Measurements from ENCODE around the gene NPAS1. TPM values are rescaled to one million over a fixed set of nuclear protein-coding genes. Genes with fewer than 3 reads are reported as not detected.

Gene NPAS1
- total and polyA plus RNA-seq, 2 of the 13 experiments (the other 11 are each of a cell fraction or from before 2014, with no cell fraction given): 0.35 to 2.9 TPM

DNA sequence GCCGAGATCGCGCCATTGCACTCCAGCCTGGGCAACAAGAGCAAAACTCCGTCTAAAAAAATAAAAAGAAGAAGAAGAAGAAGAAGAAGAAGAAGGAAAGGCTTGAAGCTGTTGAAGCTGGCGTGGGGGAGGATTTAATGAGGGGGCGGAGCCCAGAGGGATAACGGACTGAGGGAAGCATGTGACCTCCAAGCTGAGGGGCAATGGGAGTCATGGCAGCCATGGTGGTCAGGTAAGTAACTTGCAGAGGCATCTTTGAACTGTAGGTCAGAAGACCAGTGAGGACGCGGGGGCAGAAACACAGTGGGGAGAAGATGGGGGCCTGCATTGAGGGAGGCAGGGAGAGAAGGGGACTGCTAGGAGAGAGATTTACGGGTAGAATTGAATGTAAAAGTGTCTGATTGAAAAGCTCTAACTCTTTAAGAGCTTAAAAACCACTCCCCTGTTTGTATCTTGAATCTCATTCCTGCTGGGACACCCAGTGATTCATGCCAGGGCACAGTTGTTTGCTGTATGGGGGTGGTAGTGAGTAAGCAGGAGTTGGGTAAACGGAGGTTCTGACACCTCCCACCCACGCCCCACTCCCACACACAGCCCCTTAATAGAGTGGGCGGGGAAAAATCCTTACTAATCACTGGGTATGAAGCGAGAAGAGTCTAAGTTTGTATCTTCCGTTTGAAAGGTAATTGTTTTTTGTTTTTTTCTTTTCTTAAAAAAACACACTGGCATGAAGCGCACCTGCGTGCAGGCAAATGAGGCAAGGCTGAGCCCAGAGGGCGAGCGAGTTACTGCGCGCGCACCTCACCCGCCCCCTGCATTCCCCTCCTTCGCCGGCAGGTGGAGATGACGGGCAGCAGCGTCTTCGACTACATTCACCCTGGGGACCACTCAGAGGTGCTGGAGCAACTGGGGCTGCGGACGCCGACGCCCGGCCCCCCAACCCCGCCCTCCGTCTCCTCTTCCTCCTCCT, 15.8 kb downstream of the NPAS1 start (continued):
- TF ChIP-seq, protein P1, sequence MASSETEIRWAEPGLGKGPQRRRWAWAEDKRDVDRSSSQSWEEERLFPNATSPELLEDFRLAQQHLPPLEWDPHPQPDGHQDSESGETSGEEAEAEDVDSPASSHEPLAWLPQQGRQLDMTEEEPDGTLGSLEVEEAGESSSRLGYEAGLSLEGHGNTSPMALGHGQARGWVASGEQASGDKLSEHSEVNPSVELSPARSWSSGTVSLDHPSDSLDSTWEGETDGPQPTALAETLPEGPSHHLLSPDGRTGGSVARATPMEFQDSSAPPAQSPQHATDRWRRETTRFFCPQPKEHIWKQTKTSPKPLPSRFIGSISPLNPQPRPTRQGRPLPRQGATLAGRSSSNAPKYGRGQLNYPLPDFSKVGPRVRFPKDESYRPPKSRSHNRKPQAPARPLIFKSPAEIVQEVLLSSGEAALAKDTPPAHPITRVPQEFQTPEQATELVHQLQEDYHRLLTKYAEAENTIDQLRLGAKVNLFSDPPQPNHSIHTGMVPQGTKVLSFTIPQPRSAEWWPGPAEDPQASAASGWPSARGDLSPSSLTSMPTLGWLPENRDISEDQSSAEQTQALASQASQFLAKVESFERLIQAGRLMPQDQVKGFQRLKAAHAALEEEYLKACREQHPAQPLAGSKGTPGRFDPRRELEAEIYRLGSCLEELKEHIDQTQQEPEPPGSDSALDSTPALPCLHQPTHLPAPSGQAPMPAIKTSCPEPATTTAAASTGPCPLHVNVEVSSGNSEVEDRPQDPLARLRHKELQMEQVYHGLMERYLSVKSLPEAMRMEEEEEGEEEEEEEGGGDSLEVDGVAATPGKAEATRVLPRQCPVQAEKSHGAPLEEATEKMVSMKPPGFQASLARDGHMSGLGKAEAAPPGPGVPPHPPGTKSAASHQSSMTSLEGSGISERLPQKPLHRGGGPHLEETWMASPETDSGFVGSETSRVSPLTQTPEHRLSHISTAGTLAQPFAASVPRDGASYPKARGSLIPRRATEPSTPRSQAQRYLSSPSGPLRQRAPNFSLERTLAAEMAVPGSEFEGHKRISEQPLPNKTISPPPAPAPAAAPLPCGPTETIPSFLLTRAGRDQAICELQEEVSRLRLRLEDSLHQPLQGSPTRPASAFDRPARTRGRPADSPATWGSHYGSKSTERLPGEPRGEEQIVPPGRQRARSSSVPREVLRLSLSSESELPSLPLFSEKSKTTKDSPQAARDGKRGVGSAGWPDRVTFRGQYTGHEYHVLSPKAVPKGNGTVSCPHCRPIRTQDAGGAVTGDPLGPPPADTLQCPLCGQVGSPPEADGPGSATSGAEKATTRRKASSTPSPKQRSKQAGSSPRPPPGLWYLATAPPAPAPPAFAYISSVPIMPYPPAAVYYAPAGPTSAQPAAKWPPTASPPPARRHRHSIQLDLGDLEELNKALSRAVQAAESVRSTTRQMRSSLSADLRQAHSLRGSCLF (CRISPR knock-in tag; IDR thresholded peaks at IDR 0.05; ENCODE audit: borderline replicate concordance): no peak
- TF ChIP-seq, protein P2, sequence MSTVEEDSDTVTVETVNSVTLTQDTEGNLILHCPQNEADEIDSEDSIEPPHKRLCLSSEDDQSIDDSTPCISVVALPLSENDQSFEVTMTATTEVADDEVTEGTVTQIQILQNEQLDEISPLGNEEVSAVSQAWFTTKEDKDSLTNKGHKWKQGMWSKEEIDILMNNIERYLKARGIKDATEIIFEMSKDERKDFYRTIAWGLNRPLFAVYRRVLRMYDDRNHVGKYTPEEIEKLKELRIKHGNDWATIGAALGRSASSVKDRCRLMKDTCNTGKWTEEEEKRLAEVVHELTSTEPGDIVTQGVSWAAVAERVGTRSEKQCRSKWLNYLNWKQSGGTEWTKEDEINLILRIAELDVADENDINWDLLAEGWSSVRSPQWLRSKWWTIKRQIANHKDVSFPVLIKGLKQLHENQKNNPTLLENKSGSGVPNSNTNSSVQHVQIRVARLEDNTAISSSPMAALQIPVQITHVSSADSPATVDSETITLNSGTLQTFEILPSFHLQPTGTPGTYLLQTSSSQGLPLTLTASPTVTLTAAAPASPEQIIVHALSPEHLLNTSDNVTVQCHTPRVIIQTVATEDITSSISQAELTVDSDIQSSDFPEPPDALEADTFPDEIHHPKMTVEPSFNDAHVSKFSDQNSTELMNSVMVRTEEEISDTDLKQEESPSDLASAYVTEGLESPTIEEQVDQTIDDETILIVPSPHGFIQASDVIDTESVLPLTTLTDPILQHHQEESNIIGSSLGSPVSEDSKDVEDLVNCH (CRISPR knock-in tag; IDR thresholded peaks at IDR 0.05): no peak
- TF ChIP-seq, protein P3, sequence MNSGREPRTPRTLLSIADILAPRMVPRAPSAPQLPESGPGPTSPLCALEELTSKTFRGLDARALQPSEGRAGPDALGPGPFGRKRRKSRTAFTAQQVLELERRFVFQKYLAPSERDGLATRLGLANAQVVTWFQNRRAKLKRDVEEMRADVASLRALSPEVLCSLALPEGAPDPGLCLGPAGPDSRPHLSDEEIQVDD (CRISPR knock-in tag; IDR thresholded peaks at IDR 0.05; ENCODE audit: borderline replicate concordance): no peak
- TF ChIP-seq ZKSCAN1 (IDR thresholded peaks at IDR 0.05; ENCODE audit: low read length) (no peak), ATM (IDR thresholded peaks at IDR 0.05; ENCODE audit: borderline replicate concordance) (no peak), HCFC1 (IDR thresholded peaks at IDR 0.05; ENCODE audit: low read depth, low read length) (no peak)
- TF ChIP-seq, protein P4, sequence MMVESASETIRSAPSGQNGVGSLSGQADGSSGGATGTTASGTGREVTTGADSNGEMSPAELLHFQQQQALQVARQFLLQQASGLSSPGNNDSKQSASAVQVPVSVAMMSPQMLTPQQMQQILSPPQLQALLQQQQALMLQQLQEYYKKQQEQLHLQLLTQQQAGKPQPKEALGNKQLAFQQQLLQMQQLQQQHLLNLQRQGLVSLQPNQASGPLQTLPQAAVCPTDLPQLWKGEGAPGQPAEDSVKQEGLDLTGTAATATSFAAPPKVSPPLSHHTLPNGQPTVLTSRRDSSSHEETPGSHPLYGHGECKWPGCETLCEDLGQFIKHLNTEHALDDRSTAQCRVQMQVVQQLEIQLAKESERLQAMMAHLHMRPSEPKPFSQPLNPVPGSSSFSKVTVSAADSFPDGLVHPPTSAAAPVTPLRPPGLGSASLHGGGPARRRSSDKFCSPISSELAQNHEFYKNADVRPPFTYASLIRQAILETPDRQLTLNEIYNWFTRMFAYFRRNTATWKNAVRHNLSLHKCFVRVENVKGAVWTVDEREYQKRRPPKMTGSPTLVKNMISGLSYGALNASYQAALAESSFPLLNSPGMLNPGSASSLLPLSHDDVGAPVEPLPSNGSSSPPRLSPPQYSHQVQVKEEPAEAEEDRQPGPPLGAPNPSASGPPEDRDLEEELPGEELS (CRISPR knock-in tag; IDR thresholded peaks at IDR 0.05): no peak
- TF ChIP-seq, protein P5, sequence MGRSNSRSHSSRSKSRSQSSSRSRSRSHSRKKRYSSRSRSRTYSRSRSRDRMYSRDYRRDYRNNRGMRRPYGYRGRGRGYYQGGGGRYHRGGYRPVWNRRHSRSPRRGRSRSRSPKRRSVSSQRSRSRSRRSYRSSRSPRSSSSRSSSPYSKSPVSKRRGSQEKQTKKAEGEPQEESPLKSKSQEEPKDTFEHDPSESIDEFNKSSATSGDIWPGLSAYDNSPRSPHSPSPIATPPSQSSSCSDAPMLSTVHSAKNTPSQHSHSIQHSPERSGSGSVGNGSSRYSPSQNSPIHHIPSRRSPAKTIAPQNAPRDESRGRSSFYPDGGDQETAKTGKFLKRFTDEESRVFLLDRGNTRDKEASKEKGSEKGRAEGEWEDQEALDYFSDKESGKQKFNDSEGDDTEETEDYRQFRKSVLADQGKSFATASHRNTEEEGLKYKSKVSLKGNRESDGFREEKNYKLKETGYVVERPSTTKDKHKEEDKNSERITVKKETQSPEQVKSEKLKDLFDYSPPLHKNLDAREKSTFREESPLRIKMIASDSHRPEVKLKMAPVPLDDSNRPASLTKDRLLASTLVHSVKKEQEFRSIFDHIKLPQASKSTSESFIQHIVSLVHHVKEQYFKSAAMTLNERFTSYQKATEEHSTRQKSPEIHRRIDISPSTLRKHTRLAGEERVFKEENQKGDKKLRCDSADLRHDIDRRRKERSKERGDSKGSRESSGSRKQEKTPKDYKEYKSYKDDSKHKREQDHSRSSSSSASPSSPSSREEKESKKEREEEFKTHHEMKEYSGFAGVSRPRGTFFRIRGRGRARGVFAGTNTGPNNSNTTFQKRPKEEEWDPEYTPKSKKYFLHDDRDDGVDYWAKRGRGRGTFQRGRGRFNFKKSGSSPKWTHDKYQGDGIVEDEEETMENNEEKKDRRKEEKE (IDR thresholded peaks at IDR 0.05): no peak
- TF ChIP-seq, protein P6, sequence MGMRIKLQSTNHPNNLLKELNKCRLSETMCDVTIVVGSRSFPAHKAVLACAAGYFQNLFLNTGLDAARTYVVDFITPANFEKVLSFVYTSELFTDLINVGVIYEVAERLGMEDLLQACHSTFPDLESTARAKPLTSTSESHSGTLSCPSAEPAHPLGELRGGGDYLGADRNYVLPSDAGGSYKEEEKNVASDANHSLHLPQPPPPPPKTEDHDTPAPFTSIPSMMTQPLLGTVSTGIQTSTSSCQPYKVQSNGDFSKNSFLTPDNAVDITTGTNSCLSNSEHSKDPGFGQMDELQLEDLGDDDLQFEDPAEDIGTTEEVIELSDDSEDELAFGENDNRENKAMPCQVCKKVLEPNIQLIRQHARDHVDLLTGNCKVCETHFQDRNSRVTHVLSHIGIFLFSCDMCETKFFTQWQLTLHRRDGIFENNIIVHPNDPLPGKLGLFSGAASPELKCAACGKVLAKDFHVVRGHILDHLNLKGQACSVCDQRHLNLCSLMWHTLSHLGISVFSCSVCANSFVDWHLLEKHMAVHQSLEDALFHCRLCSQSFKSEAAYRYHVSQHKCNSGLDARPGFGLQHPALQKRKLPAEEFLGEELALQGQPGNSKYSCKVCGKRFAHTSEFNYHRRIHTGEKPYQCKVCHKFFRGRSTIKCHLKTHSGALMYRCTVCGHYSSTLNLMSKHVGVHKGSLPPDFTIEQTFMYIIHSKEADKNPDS (CRISPR knock-in tag; IDR thresholded peaks at IDR 0.05): no peak
